Measurements from ENCODE around the gene PPARG.

PPARG gene

GRCh38 chr3:12327021-12327420 is 38.2 kb downstream of the PPARG start:
- no peaks in the 10 kb centered on the region for H3K27me3 ChIP-seq (ENCODE audit: insufficient read depth, low read length)
- H3K4me3 ChIP-seq (ENCODE audit: low read depth, low read length) = no peak overlapping the region
- peaks cover 9% of the 10 kb centered on the region for H3K36me3 ChIP-seq (ENCODE audit: insufficient read depth, low read length)
- H2AFZ ChIP-seq (ENCODE audit: low read length, unreplicated experiment) = no peak overlapping the region
- H3K4me1 ChIP-seq (ENCODE audit: control insufficient read depth, insufficient read depth, low read length, unreplicated experiment) = peaks cover 14% of the 10 kb centered on the region
- peaks cover 3% of the 10 kb centered on the region for H3K79me2 ChIP-seq (ENCODE audit: control insufficient read depth, insufficient read depth, low read length, unreplicated experiment)
- no peak overlapping the region for H3K27ac ChIP-seq (ENCODE audit: low read depth, low read length)

GRCh38 chr3:12328132-12328836 is 39.4 kb downstream of the PPARG start:
- Histone ChIP-seq H3K27me3 (ENCODE audit: insufficient read depth, low read length) (no peaks in the 10 kb centered on the region), H3K4me3 (ENCODE audit: low read depth, low read length) (no peak overlapping the region), H3K36me3 (ENCODE audit: insufficient read depth, low read length) (peaks cover 9% of the 10 kb centered on the region), H3K27ac (ENCODE audit: low read depth, low read length) (no peak overlapping the region), H3K4me1 (ENCODE audit: control insufficient read depth, insufficient read depth, low read length, unreplicated experiment) (peaks cover 14% of the 10 kb centered on the region), H3K79me2 (ENCODE audit: control insufficient read depth, insufficient read depth, low read length, unreplicated experiment) (peaks cover 3% of the 10 kb centered on the region), H2AFZ (ENCODE audit: low read length, unreplicated experiment) (no peak overlapping the region)

DNA sequence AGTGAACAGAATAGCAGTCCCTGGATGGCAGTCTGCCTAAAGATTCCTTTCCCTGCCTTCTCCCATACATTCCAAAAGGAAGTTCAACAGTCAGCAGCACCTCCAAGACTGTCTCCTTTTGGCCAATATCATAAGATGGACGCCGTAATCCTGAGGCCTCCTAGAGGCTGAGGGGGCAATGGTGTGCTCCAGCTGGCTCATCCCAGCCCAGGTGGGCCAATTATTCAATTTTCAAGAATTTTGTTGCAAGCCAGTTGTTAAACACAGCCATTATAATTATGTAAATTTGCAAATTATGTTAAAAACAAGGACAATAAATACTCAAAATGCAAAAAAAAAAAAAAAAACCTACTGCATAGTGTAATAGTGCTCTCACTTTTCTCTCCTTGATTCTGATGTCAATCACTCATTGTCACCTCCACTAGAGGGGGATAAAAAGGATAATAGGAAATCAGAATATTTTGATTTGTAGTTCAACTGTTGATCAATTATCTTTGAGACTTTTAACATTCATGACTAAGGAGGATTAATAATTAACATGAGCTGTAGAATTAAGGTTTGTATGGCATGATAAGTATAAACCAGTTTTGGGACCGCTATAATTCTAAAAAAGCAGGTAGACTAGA is 40.1 kb downstream of the PPARG start:
- Histone ChIP-seq H3K4me3 (ENCODE audit: low read depth, low read length) (no peak overlapping the region), H3K79me2 (ENCODE audit: control insufficient read depth, insufficient read depth, low read length, unreplicated experiment) (peaks cover 3% of the 10 kb centered on the region), H3K4me1 (ENCODE audit: control insufficient read depth, insufficient read depth, low read length, unreplicated experiment) (peaks cover 14% of the 10 kb centered on the region), H3K36me3 (ENCODE audit: insufficient read depth, low read length) (peaks cover 9% of the 10 kb centered on the region), H3K27me3 (ENCODE audit: insufficient read depth, low read length) (no peaks in the 10 kb centered on the region), H3K27ac (ENCODE audit: low read depth, low read length) (no peak overlapping the region), H2AFZ (ENCODE audit: low read length, unreplicated experiment) (no peak overlapping the region)

- no peak overlapping the region for H2AFZ ChIP-seq (ENCODE audit: low read length, unreplicated experiment)
- no peak overlapping the region for H3K4me3 ChIP-seq (ENCODE audit: low read depth, low read length)
- peaks cover 14% of the 10 kb centered on the region for H3K4me1 ChIP-seq (ENCODE audit: control insufficient read depth, insufficient read depth, low read length, unreplicated experiment)
- H3K27ac ChIP-seq (ENCODE audit: low read depth, low read length) = no peak overlapping the region
- peaks cover 7% of the 10 kb centered on the region for H3K79me2 ChIP-seq (ENCODE audit: control insufficient read depth, insufficient read depth, low read length, unreplicated experiment)
- peaks cover 7% of the 10 kb centered on the region for H3K36me3 ChIP-seq (ENCODE audit: insufficient read depth, low read length)
- H3K27me3 ChIP-seq (ENCODE audit: insufficient read depth, low read length) = no peaks in the 10 kb centered on the region
Observed at GRCh38 chr3:12334786-12335185, 45.9 kb downstream of the PPARG start.

- Histone ChIP-seq H2AFZ (ENCODE audit: low read length, unreplicated experiment) (no peak overlapping the region), H3K4me1 (ENCODE audit: control insufficient read depth, insufficient read depth, low read length, unreplicated experiment) (peaks cover 13% of the 10 kb centered on the region), H3K27me3 (ENCODE audit: insufficient read depth, low read length) (no peaks in the 10 kb centered on the region), H3K27ac (ENCODE audit: low read depth, low read length) (no peak overlapping the region), H3K79me2 (ENCODE audit: control insufficient read depth, insufficient read depth, low read length, unreplicated experiment) (peaks cover 9% of the 10 kb centered on the region), H3K36me3 (ENCODE audit: insufficient read depth, low read length) (peaks cover 5% of the 10 kb centered on the region; the same call in 1 of the 2 replicates), H3K4me3 (ENCODE audit: low read depth, low read length) (no peak overlapping the region)
Observed at GRCh38 chr3:12335421-12335820, 46.6 kb downstream of the PPARG start.

GRCh38 chr3:12336099-12336498 is 47.2 kb downstream of the PPARG start:
- no peak overlapping the region for H3K4me3 ChIP-seq (ENCODE audit: low read depth, low read length)
- peaks cover 6% of the 10 kb centered on the region for H3K4me1 ChIP-seq (ENCODE audit: control insufficient read depth, insufficient read depth, low read length, unreplicated experiment)
- no peak overlapping the region for H2AFZ ChIP-seq (ENCODE audit: low read length, unreplicated experiment)
- H3K27ac ChIP-seq (ENCODE audit: low read depth, low read length) = no peak overlapping the region
- H3K79me2 ChIP-seq (ENCODE audit: control insufficient read depth, insufficient read depth, low read length, unreplicated experiment) = peaks cover 9% of the 10 kb centered on the region
- no peaks in the 10 kb centered on the region for H3K27me3 ChIP-seq (ENCODE audit: insufficient read depth, low read length)
- H3K36me3 ChIP-seq (ENCODE audit: insufficient read depth, low read length) = peaks cover 5% of the 10 kb centered on the region; the same call in 1 of the 2 replicates

GRCh38 chr3:12338595-12339546 is 50.0 kb downstream of the PPARG start:
- Histone ChIP-seq H3K79me2 (ENCODE audit: control insufficient read depth, insufficient read depth, low read length, unreplicated experiment) (peaks cover 14% of the 10 kb centered on the region), H3K27me3 (ENCODE audit: insufficient read depth, low read length) (no peaks in the 10 kb centered on the region), H3K36me3 (ENCODE audit: insufficient read depth, low read length) (peaks cover 5% of the 10 kb centered on the region; the same call in 1 of the 2 replicates), H3K4me3 (ENCODE audit: low read depth, low read length) (no peak overlapping the region), H3K4me1 (ENCODE audit: control insufficient read depth, insufficient read depth, low read length, unreplicated experiment) (peaks cover 18% of the 10 kb centered on the region), H3K27ac (ENCODE audit: low read depth, low read length) (no peak overlapping the region), H2AFZ (ENCODE audit: low read length, unreplicated experiment) (no peak overlapping the region)

GRCh38 chr3:12339701-12340480 is 51.0 kb downstream of the PPARG start:
- peaks cover 14% of the 10 kb centered on the region for H3K79me2 ChIP-seq (ENCODE audit: control insufficient read depth, insufficient read depth, low read length, unreplicated experiment)
- H3K27ac ChIP-seq (ENCODE audit: low read depth, low read length) = no peak overlapping the region
- peaks cover 24% of the 10 kb centered on the region for H3K4me1 ChIP-seq (ENCODE audit: control insufficient read depth, insufficient read depth, low read length, unreplicated experiment)
- H3K4me3 ChIP-seq (ENCODE audit: low read depth, low read length) = no peak overlapping the region
- H2AFZ ChIP-seq (ENCODE audit: low read length, unreplicated experiment) = no peak overlapping the region
- H3K27me3 ChIP-seq (ENCODE audit: insufficient read depth, low read length) = no peaks in the 10 kb centered on the region
- peaks cover 5% of the 10 kb centered on the region; the same call in 1 of the 2 replicates for H3K36me3 ChIP-seq (ENCODE audit: insufficient read depth, low read length)

DNA sequence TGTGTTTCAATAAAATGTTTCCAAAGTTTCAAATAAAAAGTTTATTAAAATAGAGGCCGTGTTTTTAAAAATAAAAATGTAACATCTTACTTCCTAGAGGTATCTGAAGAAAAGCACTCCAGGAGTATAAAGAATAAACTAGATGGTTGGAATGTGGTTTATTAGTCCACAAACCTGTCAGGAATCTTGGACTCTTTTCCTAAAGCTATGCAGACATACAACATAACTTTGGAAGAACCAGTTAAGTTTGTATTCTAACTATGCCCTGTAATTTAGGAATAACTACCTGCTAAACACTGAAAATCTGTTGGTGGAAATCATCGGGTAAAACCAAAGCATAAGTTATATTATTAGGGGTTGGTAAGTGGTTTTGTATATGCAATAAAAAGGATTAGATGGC is 51.6 kb downstream of the PPARG start:
- peaks cover 5% of the 10 kb centered on the region; the same call in 1 of the 2 replicates for H3K36me3 ChIP-seq (ENCODE audit: insufficient read depth, low read length)
- no peaks in the 10 kb centered on the region for H3K27me3 ChIP-seq (ENCODE audit: insufficient read depth, low read length)
- peaks cover 14% of the 10 kb centered on the region for H3K79me2 ChIP-seq (ENCODE audit: control insufficient read depth, insufficient read depth, low read length, unreplicated experiment)
- H2AFZ ChIP-seq (ENCODE audit: low read length, unreplicated experiment) = no peak overlapping the region
- H3K4me1 ChIP-seq (ENCODE audit: control insufficient read depth, insufficient read depth, low read length, unreplicated experiment) = peaks cover 29% of the 10 kb centered on the region
- no peak overlapping the region for H3K27ac ChIP-seq (ENCODE audit: low read depth, low read length)
- H3K4me3 ChIP-seq (ENCODE audit: low read depth, low read length) = no peak overlapping the region

DNA sequence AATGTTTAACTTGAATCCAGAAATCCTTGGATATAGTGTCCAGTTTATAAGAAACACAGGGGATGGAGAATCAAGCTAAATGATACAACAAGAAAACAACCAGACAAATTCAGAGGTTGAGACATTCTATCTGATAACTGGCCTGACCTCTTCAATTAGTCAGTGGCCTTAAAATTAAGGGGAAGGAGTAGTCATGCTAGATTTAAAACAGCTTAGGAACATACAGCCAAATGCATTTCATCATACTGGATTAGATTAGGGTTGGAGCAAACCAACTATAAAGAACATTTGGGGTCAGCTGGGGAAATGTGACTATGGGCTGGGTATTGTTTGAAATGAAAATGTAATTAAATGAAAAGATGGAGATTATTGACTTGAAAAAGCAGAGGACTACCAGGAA is 53.3 kb downstream of the PPARG start:
- Histone ChIP-seq H3K27ac (ENCODE audit: low read depth, low read length) (no peak overlapping the region), H3K4me3 (ENCODE audit: low read depth, low read length) (no peak overlapping the region), H3K27me3 (ENCODE audit: insufficient read depth, low read length) (no peaks in the 10 kb centered on the region), H3K4me1 (ENCODE audit: control insufficient read depth, insufficient read depth, low read length, unreplicated experiment) (peaks cover 37% of the 10 kb centered on the region), H3K36me3 (ENCODE audit: insufficient read depth, low read length) (peaks cover 5% of the 10 kb centered on the region; the same call in 1 of the 2 replicates), H3K79me2 (ENCODE audit: control insufficient read depth, insufficient read depth, low read length, unreplicated experiment) (peaks cover 11% of the 10 kb centered on the region), H2AFZ (ENCODE audit: low read length, unreplicated experiment) (no peak overlapping the region)
